ENCODE measurements around the gene USP40.

Gene USP40

GRCh38 chr2:233553366-233553765, 13.2 kb downstream of the USP40 start:
- H3K4me3 ChIP-seq (ENCODE audit: low read length): no peak overlapping the region
- H3K9me3 ChIP-seq (replicated peaks; ENCODE audit: low read length): no peaks in the 10 kb centered on the region
- no peak overlapping the region for H3K4me2 ChIP-seq (ENCODE audit: low read length)
- H3K36me3 ChIP-seq (ENCODE audit: insufficient read depth, low read length): peaks cover 23% of the 10 kb centered on the region
- H3K4me1 ChIP-seq (ENCODE audit: control insufficient read depth, insufficient read depth, low read length): peaks cover 15% of the 10 kb centered on the region
- no peaks in the 10 kb centered on the region for H3K27me3 ChIP-seq (ENCODE audit: control insufficient read depth, insufficient read depth, low read length)
- H3K9ac ChIP-seq (ENCODE audit: low read depth, low read length): no peak overlapping the region

DNA sequence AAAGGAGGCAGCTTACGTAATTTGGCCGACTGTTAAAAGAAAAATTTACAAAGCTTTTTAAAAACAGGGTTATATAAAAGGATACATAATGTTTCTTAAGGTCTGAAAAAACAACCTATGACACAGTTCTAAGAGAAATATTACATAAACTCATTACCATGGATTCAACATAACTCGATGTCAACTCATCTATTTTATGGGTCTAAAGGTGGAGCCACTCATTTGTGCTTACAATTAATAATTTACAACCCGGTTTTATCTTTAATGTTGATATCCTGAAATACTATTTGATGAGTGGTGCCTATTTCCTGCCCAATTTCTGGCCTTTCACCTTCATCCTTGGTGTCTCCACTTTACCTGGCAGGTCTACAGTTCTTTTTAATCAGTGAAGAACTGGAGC, 15.1 kb downstream of the USP40 start:
- Histone ChIP-seq H3K36me3 (ENCODE audit: insufficient read depth, low read length) (peaks cover 35% of the 10 kb centered on the region), H3K4me2 (ENCODE audit: low read length) (no peak overlapping the region), H3K9ac (ENCODE audit: low read depth, low read length) (no peak overlapping the region)

DNA sequence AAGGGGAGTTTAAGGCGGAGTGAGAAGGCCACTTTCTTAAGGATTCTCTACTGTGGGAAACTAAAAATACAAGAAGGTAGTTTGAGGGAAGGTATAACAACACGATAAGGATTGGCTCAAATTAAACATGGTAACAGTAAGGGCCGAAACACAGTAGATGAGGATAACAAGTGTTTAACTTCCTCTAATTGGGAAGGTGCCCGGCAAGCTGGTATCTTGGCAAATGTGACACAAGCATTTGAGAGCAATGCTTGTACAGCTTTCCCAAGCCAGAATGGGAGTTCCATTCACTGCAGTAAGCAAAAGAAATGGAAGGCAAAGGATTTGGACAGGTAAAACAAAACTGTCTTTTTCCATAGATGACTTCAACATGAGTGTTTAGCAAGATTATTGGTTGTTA, 19.8 kb downstream of the USP40 start:
- Histone ChIP-seq H3K9ac (ENCODE audit: low read depth, low read length) (no peak overlapping the region), H3K4me1 (ENCODE audit: control insufficient read depth, insufficient read depth, low read length) (no peaks in the 10 kb centered on the region), H3K27me3 (ENCODE audit: control insufficient read depth, insufficient read depth, low read length) (no peaks in the 10 kb centered on the region), H3K36me3 (ENCODE audit: insufficient read depth, low read length) (peaks cover 41% of the 10 kb centered on the region), H3K4me3 (ENCODE audit: low read length) (no peak overlapping the region), H3K9me3 (replicated peaks; ENCODE audit: low read length) (no peaks in the 10 kb centered on the region), H3K4me2 (ENCODE audit: low read length) (no peak overlapping the region)

More for the DNA sequence above, 15.1 kb downstream of the USP40 start:
- H3K27me3 ChIP-seq (ENCODE audit: control insufficient read depth, insufficient read depth, low read length): no peaks in the 10 kb centered on the region
- no peaks in the 10 kb centered on the region for H3K4me1 ChIP-seq (ENCODE audit: control insufficient read depth, insufficient read depth, low read length)
- H3K9me3 ChIP-seq (replicated peaks; ENCODE audit: low read length): no peaks in the 10 kb centered on the region
- no peak overlapping the region for H3K4me3 ChIP-seq (ENCODE audit: low read length)

- no peak overlapping the region for H3K9ac ChIP-seq (ENCODE audit: low read depth, low read length)
- H3K36me3 ChIP-seq (ENCODE audit: insufficient read depth, low read length): peaks cover 41% of the 10 kb centered on the region
- H3K4me1 ChIP-seq (ENCODE audit: control insufficient read depth, insufficient read depth, low read length): no peaks in the 10 kb centered on the region
- H3K27me3 ChIP-seq (ENCODE audit: control insufficient read depth, insufficient read depth, low read length): no peaks in the 10 kb centered on the region
- no peak overlapping the region for H3K4me3 ChIP-seq (ENCODE audit: low read length)
- H3K9me3 ChIP-seq (replicated peaks; ENCODE audit: low read length): no peaks in the 10 kb centered on the region
- H3K4me2 ChIP-seq (ENCODE audit: low read length): no peak overlapping the region
Observed at GRCh38 chr2:233546101-233546500, 20.5 kb downstream of the USP40 start.

- Histone ChIP-seq H3K36me3 (ENCODE audit: insufficient read depth, low read length) (peaks cover 46% of the 10 kb centered on the region), H3K4me2 (ENCODE audit: low read length) (no peak overlapping the region), H3K27me3 (ENCODE audit: control insufficient read depth, insufficient read depth, low read length) (no peaks in the 10 kb centered on the region), H3K4me1 (ENCODE audit: control insufficient read depth, insufficient read depth, low read length) (no peaks in the 10 kb centered on the region), H3K9ac (ENCODE audit: low read depth, low read length) (no peak overlapping the region), H3K9me3 (replicated peaks; ENCODE audit: low read length) (no peaks in the 10 kb centered on the region), H3K4me3 (ENCODE audit: low read length) (no peak overlapping the region)
Observed at GRCh38 chr2:233544200-233544610, 22.4 kb downstream of the USP40 start.

DNA sequence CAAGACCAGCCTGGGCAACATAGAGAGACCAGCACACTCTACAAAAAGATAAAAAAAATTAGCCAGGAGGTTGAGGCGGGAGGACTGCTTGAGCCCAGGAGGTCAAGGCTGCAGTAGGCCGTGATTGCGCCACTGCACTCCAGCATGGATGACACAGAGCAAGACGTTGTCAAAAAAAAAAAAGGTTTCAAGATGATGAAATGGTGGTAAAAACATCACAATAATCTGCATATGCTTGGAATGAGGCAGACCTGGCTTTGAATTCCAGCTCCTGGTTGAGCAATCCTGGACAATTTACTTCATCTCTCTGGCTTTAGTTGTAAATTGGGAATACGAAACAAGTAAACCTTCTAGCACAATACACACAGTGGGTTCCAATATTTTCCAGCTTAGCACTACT, 24.1 kb downstream of the USP40 start:
- Histone ChIP-seq H3K9me3 (replicated peaks; ENCODE audit: low read length) (no peaks in the 10 kb centered on the region), H3K4me2 (ENCODE audit: low read length) (no peak overlapping the region), H3K36me3 (ENCODE audit: insufficient read depth, low read length) (peaks cover 34% of the 10 kb centered on the region), H3K4me1 (ENCODE audit: control insufficient read depth, insufficient read depth, low read length) (no peaks in the 10 kb centered on the region), H3K27me3 (ENCODE audit: control insufficient read depth, insufficient read depth, low read length) (no peaks in the 10 kb centered on the region), H3K9ac (ENCODE audit: low read depth, low read length) (no peak overlapping the region), H3K4me3 (ENCODE audit: low read length) (no peak overlapping the region)

DNA sequence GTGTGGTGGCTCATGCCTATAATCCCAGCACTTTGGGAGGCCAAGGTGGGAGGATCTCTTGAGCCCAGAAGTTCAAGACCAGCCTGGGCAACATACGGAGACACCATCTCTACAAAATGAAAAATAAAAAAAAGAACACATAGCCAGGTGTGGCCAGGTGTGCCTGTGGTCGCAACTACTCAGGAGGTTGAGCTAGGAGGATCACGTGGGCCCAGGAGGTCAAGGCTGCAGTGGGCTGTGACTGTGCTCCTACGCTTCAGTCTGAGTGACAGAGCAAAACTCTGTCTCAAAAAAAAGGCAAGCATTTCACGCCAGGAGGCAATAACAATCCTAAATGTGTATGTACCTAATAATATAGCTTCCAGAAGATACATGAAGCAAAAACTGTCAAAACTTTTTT, 27.8 kb downstream of the USP40 start:
- Histone ChIP-seq H3K9me3 (replicated peaks; ENCODE audit: low read length) (no peaks in the 10 kb centered on the region), H3K4me3 (ENCODE audit: low read length) (no peak overlapping the region), H3K4me2 (ENCODE audit: low read length) (no peak overlapping the region), H3K9ac (ENCODE audit: low read depth, low read length) (no peak overlapping the region), H3K36me3 (ENCODE audit: insufficient read depth, low read length) (peaks cover 5% of the 10 kb centered on the region), H3K27me3 (ENCODE audit: control insufficient read depth, insufficient read depth, low read length) (no peaks in the 10 kb centered on the region), H3K4me1 (ENCODE audit: control insufficient read depth, insufficient read depth, low read length) (no peaks in the 10 kb centered on the region)

- no peak overlapping the region for H3K4me2 ChIP-seq (ENCODE audit: low read length)
- no peak overlapping the region for H3K4me3 ChIP-seq (ENCODE audit: low read length)
- peaks cover 7% of the 10 kb centered on the region for H3K36me3 ChIP-seq (ENCODE audit: insufficient read depth, low read length)
- H3K27me3 ChIP-seq (ENCODE audit: control insufficient read depth, insufficient read depth, low read length): no peaks in the 10 kb centered on the region
- H3K9ac ChIP-seq (ENCODE audit: low read depth, low read length): no peak overlapping the region
- no peaks in the 10 kb centered on the region for H3K4me1 ChIP-seq (ENCODE audit: control insufficient read depth, insufficient read depth, low read length)
- H3K9me3 ChIP-seq (replicated peaks; ENCODE audit: low read length): no peaks in the 10 kb centered on the region
Observed at GRCh38 chr2:233535271-233535670, 31.3 kb downstream of the USP40 start.

DNA sequence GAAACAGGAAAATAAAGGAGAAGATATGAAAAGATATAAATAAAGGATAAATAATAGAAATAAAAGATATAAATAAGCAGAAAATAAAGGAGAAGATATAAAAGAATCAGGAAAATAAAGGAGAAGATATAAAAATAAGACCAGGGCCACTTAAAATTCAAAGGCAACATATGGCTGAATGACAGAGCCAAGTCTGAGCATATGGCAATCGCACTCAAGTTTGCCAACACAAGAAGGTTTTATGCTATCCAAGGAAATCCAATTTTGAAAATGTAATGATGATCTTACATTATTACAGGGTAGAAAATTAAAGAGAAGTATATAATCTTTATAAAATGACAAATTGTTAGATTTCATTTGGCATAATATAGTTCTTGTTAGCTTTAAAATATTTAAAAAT, 33.6 kb downstream of the USP40 start:
- Histone ChIP-seq H3K9ac (ENCODE audit: low read depth, low read length) (no peak overlapping the region), H3K27me3 (ENCODE audit: control insufficient read depth, insufficient read depth, low read length) (no peaks in the 10 kb centered on the region), H3K9me3 (replicated peaks; ENCODE audit: low read length) (no peaks in the 10 kb centered on the region), H3K4me2 (ENCODE audit: low read length) (no peak overlapping the region), H3K4me1 (ENCODE audit: control insufficient read depth, insufficient read depth, low read length) (no peaks in the 10 kb centered on the region), H3K36me3 (ENCODE audit: insufficient read depth, low read length) (peaks cover 13% of the 10 kb centered on the region), H3K4me3 (ENCODE audit: low read length) (no peak overlapping the region)

DNA sequence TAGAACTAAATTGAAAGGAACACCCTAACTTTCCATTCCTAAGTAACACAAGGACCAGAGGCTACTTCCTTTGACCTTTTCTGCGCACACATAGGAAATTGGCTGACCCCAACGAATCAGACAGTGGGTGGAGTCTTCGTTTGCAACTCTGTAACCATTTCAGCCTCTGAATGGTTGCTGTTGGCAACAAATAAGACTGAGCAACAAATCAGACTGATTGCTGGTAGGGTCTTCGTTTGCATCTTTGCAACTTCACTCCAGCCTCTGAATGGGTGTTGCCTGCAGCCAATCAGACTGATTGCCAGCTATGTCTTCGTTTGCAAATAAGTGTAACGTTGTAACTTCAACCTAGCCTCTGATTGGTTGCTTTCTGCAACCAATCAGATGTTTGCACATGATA, 34.6 kb downstream of the USP40 start:
- no peaks in the 10 kb centered on the region for H3K4me1 ChIP-seq (ENCODE audit: control insufficient read depth, insufficient read depth, low read length)
- no peak overlapping the region for H3K9ac ChIP-seq (ENCODE audit: low read depth, low read length)
- H3K4me2 ChIP-seq (ENCODE audit: low read length): no peak overlapping the region
- H3K27me3 ChIP-seq (ENCODE audit: control insufficient read depth, insufficient read depth, low read length): no peaks in the 10 kb centered on the region
- peaks cover 13% of the 10 kb centered on the region for H3K36me3 ChIP-seq (ENCODE audit: insufficient read depth, low read length)
- no peak overlapping the region for H3K4me3 ChIP-seq (ENCODE audit: low read length)
- H3K9me3 ChIP-seq (replicated peaks; ENCODE audit: low read length): no peaks in the 10 kb centered on the region

GRCh38 chr2:233530381-233530780, 36.2 kb downstream of the USP40 start:
- Histone ChIP-seq H3K4me1 (ENCODE audit: control insufficient read depth, insufficient read depth, low read length) (no peaks in the 10 kb centered on the region), H3K27me3 (ENCODE audit: control insufficient read depth, insufficient read depth, low read length) (no peaks in the 10 kb centered on the region), H3K4me3 (ENCODE audit: low read length) (no peak overlapping the region), H3K36me3 (ENCODE audit: insufficient read depth, low read length) (peaks cover 13% of the 10 kb centered on the region), H3K9me3 (replicated peaks; ENCODE audit: low read length) (no peaks in the 10 kb centered on the region), H3K9ac (ENCODE audit: low read depth, low read length) (no peak overlapping the region), H3K4me2 (ENCODE audit: low read length) (no peak overlapping the region)

- H3K9ac ChIP-seq (ENCODE audit: low read depth, low read length): no peak overlapping the region
- no peaks in the 10 kb centered on the region for H3K9me3 ChIP-seq (replicated peaks; ENCODE audit: low read length)
- no peak overlapping the region for H3K4me3 ChIP-seq (ENCODE audit: low read length)
- H3K4me1 ChIP-seq (ENCODE audit: control insufficient read depth, insufficient read depth, low read length): no peaks in the 10 kb centered on the region
- H3K36me3 ChIP-seq (ENCODE audit: insufficient read depth, low read length): peaks cover 13% of the 10 kb centered on the region
- H3K4me2 ChIP-seq (ENCODE audit: low read length): no peak overlapping the region
- H3K27me3 ChIP-seq (ENCODE audit: control insufficient read depth, insufficient read depth, low read length): no peaks in the 10 kb centered on the region
Observed at GRCh38 chr2:233528182-233528581, 38.4 kb downstream of the USP40 start.

Measured in skeletal muscle satellite cell (primary cell).